CD14-positive monocyte (primary cell): ENCODE measurements around the gene SLC35A3. TPM values are rescaled to one million over a fixed set of nuclear protein-coding genes. Genes with fewer than 3 reads are reported as not detected.

Experiments used
- DNase-seq, 3 donors: peaks; one replicate each; pipeline ENCODE4 v3.0.0-alpha.2; 2011 to 2022
- H2AFZ ChIP-seq: 2 replicates; pipeline ENCODE4 v1.6.0; 2012; ENCODE audit warnings: mild to moderate bottlenecking, low read depth, low read length, inconsistent platforms; ENCODE audit not compliant: insufficient read depth, poor library complexity, severe bottlenecking
- H3K27ac ChIP-seq, 2 donors: 1 replicate in 1 of 2; 2 replicates in 1 of 2; pipeline ENCODE4 v1.5.1; 2012 to 2013; ENCODE audit warnings: low read length in 2 of 2, control low read depth in 1 of 2, inconsistent platforms in 1 of 2, low read depth in 1 of 2, mild to moderate bottlenecking in 1 of 2
- H3K27me3 ChIP-seq, 2 donors: one replicate each; pipeline versions ENCODE4 v1.6.0 to v1.6.1; 2011 to 2013; ENCODE audit warnings: low read length in 2 of 2; ENCODE audit not compliant: control insufficient read depth in 2 of 2, insufficient read depth in 2 of 2
- H3K36me3 ChIP-seq, 2 donors: replicated peaks in 1 of 2; 1 replicate in 1 of 2; 2 replicates in 1 of 2; pipeline versions ENCODE4 v1.5.1 to v1.6.1; 2012 to 2013; ENCODE audit warnings: low read length in 2 of 2, control low read depth in 1 of 2, inconsistent platforms in 1 of 2, mild to moderate bottlenecking in 1 of 2; ENCODE audit not compliant: insufficient read depth in 2 of 2, control insufficient read depth in 1 of 2
- H3K4me1 ChIP-seq, 2 donors: 1 replicate in 1 of 2; 2 replicates in 1 of 2; pipeline versions ENCODE4 v1.5.1 to v1.6.1; 2012 to 2013; ENCODE audit warnings: low read length in 2 of 2, control low read depth in 1 of 2, inconsistent platforms in 1 of 2, mild to moderate bottlenecking in 1 of 2, moderate library complexity in 1 of 2; ENCODE audit not compliant: insufficient read depth in 2 of 2, control insufficient read depth in 1 of 2
- H3K4me2 ChIP-seq: replicated peaks from 2 replicates; pipeline ENCODE3; 2012; ENCODE audit warnings: low read length, moderate library complexity, mild to moderate bottlenecking; ENCODE audit not compliant: poor library complexity, severe bottlenecking; ENCODE audit errors: extremely low read depth
- H3K4me3 ChIP-seq, 3 experiments: fragments of 200-600 bp in 1 of 3; sonication (generic) in 1 of 3; replicated peaks in 1 of 3; 1 replicate in 2 of 3; 2 replicates in 1 of 3; pipeline ENCODE4 v1.5.1; 2011 to 2013; ENCODE audit warnings: low read length in 3 of 3, mild to moderate bottlenecking in 3 of 3, control low read depth in 2 of 3, low read depth in 2 of 3, inconsistent platforms in 1 of 3, moderate library complexity in 1 of 3
- H3K79me2 ChIP-seq: 2 replicates; pipeline ENCODE4 v1.6.0; 2012; ENCODE audit warnings: mild to moderate bottlenecking, control low read depth, inconsistent platforms, low read length, moderate library complexity; ENCODE audit not compliant: insufficient read depth
- H3K9ac ChIP-seq: 2 replicates; pipeline ENCODE4 v1.6.0; 2017; ENCODE audit warnings: low read length, mild to moderate bottlenecking; ENCODE audit not compliant: insufficient read depth, poor library complexity, severe bottlenecking
- H3K9me3 ChIP-seq, 2 donors: replicated peaks in 1 of 2; 1 replicate in 1 of 2; 2 replicates in 1 of 2; pipeline versions ENCODE4 v1.5.1 to v1.6.1; 2012 to 2013; ENCODE audit warnings: low read length in 2 of 2, control low read depth in 1 of 2; ENCODE audit not compliant: control insufficient read depth in 1 of 2, insufficient read depth in 1 of 2
- H4K20me1 ChIP-seq: 2 replicates; pipeline ENCODE4 v1.6.0; 2012; ENCODE audit warnings: mild to moderate bottlenecking, low read length, control low read depth, moderate library complexity; ENCODE audit not compliant: insufficient read depth
- H3K27ac Mint-ChIP-seq, 7 donors: one replicate each; pipeline ENCODE4 v1.8.0; 2020; ENCODE audit warnings: mild to moderate bottlenecking in 7 of 7, mixed read lengths in 7 of 7, moderate library complexity in 6 of 7, inconsistent platforms in 2 of 7
- H3K27me3 Mint-ChIP-seq, 3 donors: one replicate each; pipeline ENCODE4 v1.8.0; 2021 to 2022; ENCODE audit warnings: low read depth in 3 of 3, mild to moderate bottlenecking in 3 of 3, mixed read lengths in 3 of 3, moderate library complexity in 3 of 3, inconsistent platforms in 1 of 3
- H3K36me3 Mint-ChIP-seq, 2 donors: one replicate each; pipeline ENCODE4 v1.8.0; 2020; ENCODE audit warnings: mixed read lengths in 2 of 2, inconsistent platforms in 1 of 2, mild to moderate bottlenecking in 1 of 2
- H3K4me1 Mint-ChIP-seq: one replicate; pipeline ENCODE4 v1.8.0; 2020; ENCODE audit warnings: mild to moderate bottlenecking, mixed read lengths
- H3K4me3 Mint-ChIP-seq, 2 donors: one replicate each; pipeline ENCODE4 v1.8.0; 2020; ENCODE audit warnings: mild to moderate bottlenecking in 2 of 2, mixed read lengths in 2 of 2, moderate library complexity in 1 of 2
- H3K9me3 Mint-ChIP-seq, 7 donors: one replicate each; pipeline ENCODE4 v1.8.0; 2020 to 2022; ENCODE audit warnings: mixed read lengths in 7 of 7, mild to moderate bottlenecking in 6 of 7, moderate library complexity in 6 of 7, inconsistent platforms in 2 of 7
- CTCF ChIP-seq: fragments of 200-600 bp; IDR thresholded peaks from one replicate; pipeline ENCODE4 v1.8.0; 2022; ENCODE audit warnings: antibody characterized with exemption, mild to moderate bottlenecking
- WGBS: methylation state at CpG from one replicate; pipeline ENCODE4 v1.1.5; 2013; ENCODE audit warnings: missing lambda C conversion rate; ENCODE audit not compliant: insufficient coverage; 5-methylcytosine and 5-hydroxymethylcytosine counted together
- intact Hi-C, 2 donors: fragments of 100-400 bp; cut with micrococcal nuclease; formaldehyde crosslinking; loops; one replicate each; pipeline versions ENCODE4 v1.15.0 to v1.15.1; 2023
- polyA plus RNA-seq, 3 donors: library from polyadenylated mRNA; depleted of rRNA in 1 of 3; unstranded in 2 of 3; stranded (reverse) in 1 of 3; fragments of 300-500 nt in 2 of 3; fragments of >200 nt in 1 of 3; fragmentation: Illumina TruSeq in 2 of 3; gene quantifications; 1 replicate in 2 of 3; 2 replicates in 1 of 3; pipeline ENCODE4 v1.2.3, GENCODE V29; 2012 to 2021

SLC35A3 gene
- polyA plus RNA-seq, 3 donors: 10.1 to 14.3 (median 13.0) TPM

DNA sequence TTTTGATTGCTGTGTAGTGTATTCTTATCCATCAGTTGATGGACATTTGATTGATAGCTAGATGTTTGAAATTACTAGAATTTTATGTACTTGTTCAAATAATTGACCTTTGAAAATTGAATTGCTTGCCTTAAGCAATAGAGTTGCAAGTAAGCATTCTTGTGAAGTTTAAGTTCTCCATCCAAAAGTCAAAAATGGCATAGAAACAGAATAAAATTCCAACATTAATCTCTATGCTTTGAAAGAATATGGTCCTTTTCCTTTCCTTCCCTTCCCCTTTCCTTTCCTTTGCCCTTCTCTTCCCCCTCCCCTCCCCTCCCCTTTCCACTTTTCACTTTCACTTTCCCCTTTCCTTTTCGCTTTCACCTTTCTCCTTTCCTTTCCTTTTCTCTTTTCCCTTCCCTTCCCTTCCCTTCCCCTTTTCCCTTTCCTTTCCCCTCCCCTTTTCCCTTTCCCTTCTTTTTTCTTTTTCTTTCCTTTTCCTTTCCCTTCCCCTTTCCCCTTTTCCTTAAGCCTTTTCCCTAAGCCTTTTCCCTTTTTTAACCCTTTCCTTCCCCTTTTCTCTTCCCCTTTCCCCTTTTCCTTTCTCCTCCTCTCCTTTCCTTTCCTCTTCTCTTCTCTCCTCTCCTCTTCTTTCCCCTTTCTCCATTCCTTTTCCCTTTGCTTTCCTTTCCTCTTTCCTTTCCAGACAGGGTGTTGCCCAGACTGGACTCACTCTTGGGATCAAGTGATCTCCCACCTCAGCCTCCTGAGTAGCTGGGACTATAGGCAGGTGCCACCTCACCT lies 95.6 kb downstream of the SLC35A3 start:
- WGBS: 90% methylated on average over 1 of the region's 1 CpG
- intact Hi-C loops: no loop called here
- Mint-ChIP-seq H3K4me3 (no peak overlapping the region), H3K4me1 (peaks cover 10% of the 10 kb centered on the region), H3K27ac (peak overlapping the region in 6 of 7 donors; percentile 61 to 86 (median 79)), H3K9me3 (no peaks in the 10 kb centered on the region), H3K27me3 (no peaks in the 10 kb centered on the region), H3K36me3 (peaks cover 74 to 86% of the 10 kb centered on the region in 2 donors)
- peaks cover 19% of the 10 kb centered on the region for H3K79me2 ChIP-seq
- peak overlapping the region in 1 of 2 donors; percentile 71 for H3K27ac ChIP-seq
- H2AFZ ChIP-seq: no peak overlapping the region
- H3K9ac ChIP-seq: no peak overlapping the region
- TF ChIP-seq CTCF: no peak
- H3K27me3 ChIP-seq: no peaks in the 10 kb centered on the region
- H3K4me1 ChIP-seq: no peaks in the 10 kb centered on the region
- H3K36me3 ChIP-seq: peaks cover 77 to 94% of the 10 kb centered on the region in 2 donors
- no peak overlapping the region for H3K4me2 ChIP-seq
- no peak overlapping the region for H3K4me3 ChIP-seq
- H3K9me3 ChIP-seq: no peaks in the 10 kb centered on the region
- no peak for DNase-seq
- H4K20me1 ChIP-seq: peaks cover 33% of the 10 kb centered on the region

DNA sequence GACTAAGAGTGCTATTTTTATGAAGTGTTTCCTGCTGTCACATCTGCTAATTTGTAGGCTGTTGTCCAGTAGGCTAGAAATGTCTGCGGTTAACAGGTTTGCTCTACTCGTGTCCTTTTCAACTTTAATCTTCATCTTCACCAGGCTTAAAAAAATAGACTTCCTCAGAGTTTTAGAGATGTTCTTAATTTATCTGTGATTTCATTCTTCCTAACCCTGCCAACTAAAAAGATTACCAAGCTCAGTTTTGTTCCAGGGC lies 96.1 kb downstream of the SLC35A3 start:
- peak overlapping the region in 5 of 7 donors; percentile 71 to 86 (median 84) for H3K27ac Mint-ChIP-seq
- H3K9me3 ChIP-seq: no peaks in the 10 kb centered on the region
- no peaks in the 10 kb centered on the region for H3K27me3 ChIP-seq
- no peaks in the 10 kb centered on the region for H3K9me3 Mint-ChIP-seq
- peak overlapping the region in 1 of 2 donors; percentile 71 for H3K27ac ChIP-seq
- H4K20me1 ChIP-seq: peaks cover 32% of the 10 kb centered on the region
- intact Hi-C loops: no loop called here
- peaks cover 75 to 94% of the 10 kb centered on the region in 2 donors for H3K36me3 ChIP-seq
- peaks cover 16% of the 10 kb centered on the region for H3K79me2 ChIP-seq
- no peak overlapping the region for H3K9ac ChIP-seq
- no peak overlapping the region for H2AFZ ChIP-seq
- no peak overlapping the region for H3K4me2 ChIP-seq
- no peak overlapping the region for H3K4me3 Mint-ChIP-seq
- H3K4me1 ChIP-seq: no peaks in the 10 kb centered on the region
- no peak overlapping the region for H3K4me3 ChIP-seq
- no CpG with 5 or more reads among the region's 2 CpGs for WGBS
- peaks cover 74 to 86% of the 10 kb centered on the region in 2 donors for H3K36me3 Mint-ChIP-seq
- no peak for TF ChIP-seq CTCF
- no peak for DNase-seq
- no peaks in the 10 kb centered on the region for H3K27me3 Mint-ChIP-seq
- H3K4me1 Mint-ChIP-seq: peaks cover 10% of the 10 kb centered on the region
